Fibroblast of lung (primary cell): Measurements from ENCODE around the gene PCDHA9. TPM values are rescaled to one million over a fixed set of nuclear protein-coding genes. Genes with fewer than 3 reads are reported as not detected.
"Not testable (repeated sequence)": the region's sequence is repeated elsewhere in the genome, so short reads cannot be mapped to it uniquely, and the experiment has no call there.

Experiments
- DNase-seq, 2 donors: peaks; one replicate each; pipeline versions ENCODE4 v3.0.0 to v3.0.0-alpha.2; 2010; ENCODE audit warnings: low read depth in 2 of 2
- H2AFZ ChIP-seq: 2 replicates; pipeline ENCODE4 v1.5.1; 2012; ENCODE audit warnings: low read length, control low read depth, inconsistent platforms
- H3K27ac ChIP-seq: 2 replicates; pipeline ENCODE4 v1.5.1; 2011; ENCODE audit warnings: low read length, control low read depth; ENCODE audit not compliant: insufficient read depth
- H3K27me3 ChIP-seq: 2 replicates; pipeline ENCODE4 v1.5.1; 2011; ENCODE audit warnings: mild to moderate bottlenecking, low read length; ENCODE audit not compliant: control insufficient read depth, insufficient read depth
- H3K36me3 ChIP-seq: 2 replicates; pipeline ENCODE4 v1.5.1; 2011; ENCODE audit warnings: low read length; ENCODE audit not compliant: control insufficient read depth, insufficient read depth
- H3K4me1 ChIP-seq: 2 replicates; pipeline ENCODE4 v1.5.1; 2011; ENCODE audit warnings: low read length; ENCODE audit not compliant: control insufficient read depth, insufficient read depth; ENCODE audit errors: extremely low read depth
- H3K4me2 ChIP-seq: 2 replicates; pipeline ENCODE4 v1.5.1; 2011; ENCODE audit warnings: low read length, control low read depth; ENCODE audit not compliant: insufficient read depth; ENCODE audit errors: extremely low read depth
- H3K4me3 ChIP-seq, 4 experiments: fragments of 200-600 bp in 1 of 4; sonication (generic) in 1 of 4; replicated peaks in 1 of 4; 2 replicates each; pipeline ENCODE4 v1.5.1; 2011 to 2016; ENCODE audit warnings: low read length in 4 of 4, low read depth in 3 of 4, mild to moderate bottlenecking in 3 of 4, control low read depth in 2 of 4, inconsistent platforms in 1 of 4, mixed read lengths in 1 of 4; ENCODE audit not compliant: insufficient read depth in 1 of 4; ENCODE audit errors: control extremely low read depth in 1 of 4
- H3K79me2 ChIP-seq: 2 replicates; pipeline ENCODE4 v1.5.1; 2012; ENCODE audit warnings: mild to moderate bottlenecking, low read length, inconsistent platforms; ENCODE audit not compliant: control insufficient read depth, insufficient read depth
- H3K9ac ChIP-seq: 2 replicates; pipeline ENCODE4 v1.5.1; 2011; ENCODE audit warnings: mild to moderate bottlenecking, low read length, control low read depth; ENCODE audit not compliant: insufficient read depth
- H3K9me3 ChIP-seq: 2 replicates; pipeline ENCODE4 v1.5.1; 2012; ENCODE audit warnings: low read depth, low read length; ENCODE audit not compliant: control insufficient read depth, insufficient read depth
- H4K20me1 ChIP-seq: 2 replicates; pipeline ENCODE4 v1.5.1; 2011; ENCODE audit warnings: low read length; ENCODE audit not compliant: control insufficient read depth, insufficient read depth; ENCODE audit errors: extremely low read depth
- EZH2 ChIP-seq: IDR thresholded peaks from 2 replicates; pipeline ENCODE4 v1.5.1; 2012; ENCODE audit warnings: low read length, control low read depth, mild to moderate bottlenecking; ENCODE audit errors: missing control alignments
- polyA minus RNA-seq: library from RNA; depleted of rRNA, polyadenylated mRNA; stranded (reverse); fragments of >200 nt; gene quantifications from 2 replicates; pipeline ENCODE4 v1.2.3, GENCODE V29; 2011; ENCODE audit warnings: low replicate concordance
- polyA plus RNA-seq, 2 donors: library from polyadenylated mRNA; depleted of rRNA in 1 of 2; stranded (reverse) in 1 of 2; unstranded in 1 of 2; fragments of >200 nt; gene quantifications; 2 replicates each; pipeline ENCODE4 v1.2.1, GENCODE V29; 2011 to 2012; ENCODE audit warnings: missing spikeins in 1 of 2
- total RNA-seq: library from RNA; depleted of rRNA; stranded (reverse); fragments of >200 nt; gene quantifications from 2 replicates; pipeline ENCODE4 v1.2.1, GENCODE V29; 2014
- TF ChIP-seq, protein P1 (sequence below), 2 donors: IDR thresholded peaks in 1 of 2; conservative IDR thresholded peaks in 1 of 2; 1 replicate in 1 of 2; 2 replicates in 1 of 2; pipeline ENCODE4 v1.5.1; 2011 to 2012; ENCODE audit warnings: low read length in 2 of 2, control low read depth in 1 of 2, inconsistent platforms in 1 of 2, low read depth in 1 of 2, mild to moderate bottlenecking in 1 of 2

Gene PCDHA9
- total RNA-seq = 0.26 and 0.33 TPM in 2 replicates
- 0.03 TPM in 1 of 2 replicates, not detected in the other for polyA plus RNA-seq
- polyA plus RNA-seq (2012) = 0.03 TPM in 1 of 2 replicates, not detected in the other
- not detected in 2 replicates for polyA minus RNA-seq

DNA sequence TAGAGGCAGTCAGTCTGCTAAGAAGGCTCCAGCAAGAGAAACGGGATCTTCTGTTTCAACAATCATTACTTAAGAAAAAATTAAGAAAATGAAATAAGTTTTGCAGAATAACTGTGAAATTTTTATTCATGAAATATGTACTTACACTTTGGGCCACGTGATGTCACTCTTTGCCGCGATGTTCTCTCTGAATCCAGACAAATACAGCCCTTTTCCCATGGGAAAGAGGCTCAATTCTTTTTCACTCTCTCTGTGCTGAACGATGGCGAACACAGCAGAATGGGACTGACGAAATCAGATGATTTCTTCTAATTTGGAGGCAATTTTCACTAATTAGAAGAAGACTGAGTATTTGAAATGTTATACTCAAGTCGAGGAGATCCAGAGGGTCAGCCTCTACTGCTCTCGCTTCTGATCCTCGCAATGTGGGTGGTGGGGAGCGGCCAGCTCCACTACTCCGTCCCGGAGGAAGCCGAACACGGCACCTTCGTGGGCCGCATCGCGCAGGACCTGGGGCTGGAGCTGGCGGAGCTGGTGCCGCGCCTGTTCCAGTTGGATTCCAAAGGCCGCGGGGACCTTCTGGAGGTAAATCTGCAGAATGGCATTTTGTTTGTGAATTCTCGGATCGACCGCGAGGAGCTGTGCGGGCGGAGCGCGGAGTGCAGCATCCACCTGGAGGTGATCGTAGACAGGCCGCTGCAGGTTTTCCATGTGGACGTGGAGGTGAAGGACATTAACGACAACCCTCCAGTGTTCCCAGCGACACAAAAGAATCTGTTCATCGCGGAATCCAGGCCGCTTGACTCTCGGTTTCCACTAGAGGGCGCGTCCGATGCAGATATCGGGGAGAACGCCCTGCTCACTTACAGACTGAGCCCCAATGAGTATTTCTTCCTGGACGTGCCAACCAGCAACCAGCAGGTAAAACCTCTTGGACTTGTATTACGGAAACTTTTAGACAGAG is at the start of gene PCDHA9:
PCDHA9 (plus strand) TSS at position 244 of the 964 bp plus-strand sequence; CDS start at position 358, 114 bp downstream.
- not testable (repeated sequence) for H3K27ac ChIP-seq, H3K36me3 ChIP-seq, H4K20me1 ChIP-seq, H3K9me3 ChIP-seq, H3K4me1 ChIP-seq, H3K27me3 ChIP-seq, H3K4me3 ChIP-seq, H3K4me2 ChIP-seq, H3K79me2 ChIP-seq, H3K9ac ChIP-seq, H2AFZ ChIP-seq
- DNase-seq = peak in 1 of 2 donors; percentile 9

DNA sequence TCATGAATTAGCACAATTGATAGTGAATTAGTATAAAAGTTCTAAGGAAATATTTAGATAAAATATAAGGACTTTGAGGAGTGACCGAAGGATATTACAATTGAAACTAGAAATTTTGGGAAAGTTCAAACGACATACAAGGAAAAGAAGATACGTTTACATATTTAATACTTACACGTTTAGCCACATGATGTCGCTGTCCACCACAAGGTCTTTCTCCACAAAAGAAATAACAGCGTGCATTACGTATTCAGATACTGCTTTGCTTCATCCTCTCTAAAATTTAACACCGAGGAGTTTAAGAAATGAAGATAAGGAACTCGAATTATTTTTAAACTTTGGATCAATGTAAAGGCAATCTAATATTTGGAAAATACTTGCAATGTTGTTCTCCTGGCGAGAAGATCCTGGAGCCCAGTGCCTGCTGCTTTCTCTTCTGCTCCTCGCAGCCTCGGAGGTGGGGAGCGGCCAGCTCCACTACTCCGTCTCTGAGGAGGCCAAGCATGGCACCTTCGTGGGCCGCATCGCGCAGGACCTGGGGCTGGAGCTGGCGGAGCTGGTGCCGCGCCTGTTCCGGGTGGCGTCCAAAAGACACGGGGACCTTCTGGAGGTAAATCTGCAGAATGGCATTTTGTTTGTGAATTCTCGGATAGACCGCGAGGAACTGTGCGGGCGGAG is 47.2 kb upstream of the PCDHA9 start, which contains the start of gene PCDHA3:
PCDHA3 (plus strand) TSS at position 242 of the 678 bp plus-strand sequence.
- Histone ChIP-seq H4K20me1 (no peaks in the 10 kb centered on the region), H3K9ac (no peak within 1 kb of the TSS), H3K9me3 (no peaks in the 10 kb centered on the region), H3K36me3 (no peaks in the 10 kb centered on the region), H3K27me3 (no peaks in the 10 kb centered on the region), H3K79me2 (no peaks in the 10 kb centered on the region), H2AFZ (no peak within 1 kb of the TSS), H3K4me3 (peak within 1 kb of the TSS in 2 of 4 experiments; percentile 0 to 45), H3K4me2 (no peak within 1 kb of the TSS), H3K27ac (no peak within 1 kb of the TSS), H3K4me1 (no peaks in the 10 kb centered on the region)
- peak; percentile 18 to 39 for DNase-seq
- TF ChIP-seq EZH2 = no peak
- TF ChIP-seq, protein P1, sequence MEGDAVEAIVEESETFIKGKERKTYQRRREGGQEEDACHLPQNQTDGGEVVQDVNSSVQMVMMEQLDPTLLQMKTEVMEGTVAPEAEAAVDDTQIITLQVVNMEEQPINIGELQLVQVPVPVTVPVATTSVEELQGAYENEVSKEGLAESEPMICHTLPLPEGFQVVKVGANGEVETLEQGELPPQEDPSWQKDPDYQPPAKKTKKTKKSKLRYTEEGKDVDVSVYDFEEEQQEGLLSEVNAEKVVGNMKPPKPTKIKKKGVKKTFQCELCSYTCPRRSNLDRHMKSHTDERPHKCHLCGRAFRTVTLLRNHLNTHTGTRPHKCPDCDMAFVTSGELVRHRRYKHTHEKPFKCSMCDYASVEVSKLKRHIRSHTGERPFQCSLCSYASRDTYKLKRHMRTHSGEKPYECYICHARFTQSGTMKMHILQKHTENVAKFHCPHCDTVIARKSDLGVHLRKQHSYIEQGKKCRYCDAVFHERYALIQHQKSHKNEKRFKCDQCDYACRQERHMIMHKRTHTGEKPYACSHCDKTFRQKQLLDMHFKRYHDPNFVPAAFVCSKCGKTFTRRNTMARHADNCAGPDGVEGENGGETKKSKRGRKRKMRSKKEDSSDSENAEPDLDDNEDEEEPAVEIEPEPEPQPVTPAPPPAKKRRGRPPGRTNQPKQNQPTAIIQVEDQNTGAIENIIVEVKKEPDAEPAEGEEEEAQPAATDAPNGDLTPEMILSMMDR (conservative IDR thresholded peaks at IDR 0.05 in 1 of 2, IDR thresholded peaks at IDR 0.05 in 1 of 2; ENCODE audit: low read depth in 1 of 2, low read length in 2 of 2) = peak in 1 of 2 donors; percentile 26

GRCh38 chr5:140801494-140801841 is 46.7 kb upstream of the PCDHA9 start:
- H3K4me3 ChIP-seq = peak overlapping the region in 1 of 4 experiments; percentile 45
- DNase-seq = no peak
- H3K9me3 ChIP-seq = no peaks in the 10 kb centered on the region
- H3K4me1 ChIP-seq = no peaks in the 10 kb centered on the region
- no peak for TF ChIP-seq EZH2
- TF ChIP-seq, protein P1 (conservative IDR thresholded peaks at IDR 0.05 in 1 of 2, IDR thresholded peaks at IDR 0.05 in 1 of 2; ENCODE audit: low read depth in 1 of 2, low read length in 2 of 2) = peak; percentile 18 to 23
- H3K36me3 ChIP-seq = no peaks in the 10 kb centered on the region
- H3K79me2 ChIP-seq = no peaks in the 10 kb centered on the region
- H2AFZ ChIP-seq = no peak overlapping the region
- no peaks in the 10 kb centered on the region for H3K27me3 ChIP-seq
- H4K20me1 ChIP-seq = no peaks in the 10 kb centered on the region
- no peak overlapping the region for H3K9ac ChIP-seq
- no peak overlapping the region for H3K27ac ChIP-seq
- H3K4me2 ChIP-seq = no peak overlapping the region

DNA sequence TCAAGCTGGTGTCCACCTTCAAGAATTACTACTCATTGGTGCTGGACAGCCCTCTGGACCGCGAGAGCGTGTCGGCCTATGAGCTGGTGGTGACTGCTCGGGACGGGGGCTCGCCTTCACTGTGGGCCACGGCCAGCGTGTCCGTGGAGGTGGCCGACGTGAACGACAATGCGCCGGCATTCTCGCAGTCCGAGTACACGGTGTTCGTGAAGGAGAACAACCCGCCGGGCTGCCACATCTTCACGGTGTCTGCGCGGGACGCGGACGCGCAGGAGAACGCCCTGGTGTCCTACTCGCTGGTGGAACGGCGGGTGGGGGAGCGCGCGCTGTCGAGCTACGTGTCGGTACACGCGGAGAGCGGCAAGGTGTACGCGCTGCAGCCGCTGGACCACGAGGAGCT is 45.8 kb upstream of the PCDHA9 start:
- not testable (repeated sequence) for H3K9ac ChIP-seq, H2AFZ ChIP-seq

More for the DNA sequence above, 45.8 kb upstream of the PCDHA9 start:
- not testable (repeated sequence) for DNase-seq, H4K20me1 ChIP-seq, H3K4me2 ChIP-seq, H3K9me3 ChIP-seq, H3K79me2 ChIP-seq, H3K36me3 ChIP-seq, H3K27me3 ChIP-seq, H3K4me1 ChIP-seq, H3K4me3 ChIP-seq, H3K27ac ChIP-seq
